ENCODE data around the gene TRAPPC11.

GRCh38 chr4:183686461-183686860, 27.4 kb downstream of the TRAPPC11 start:
- TF ChIP-seq CTCF (IDR thresholded peaks at IDR 0.05; ENCODE audit: low read depth, low read length) (no peak), MYC (IDR thresholded peaks at IDR 0.05; ENCODE audit: low read depth, low read length) (no peak)
